Lower lobe of right lung (tissue), 2 donors: ENCODE results near the gene CNOT2. TPM values are rescaled to one million over a fixed set of nuclear protein-coding genes. Genes with fewer than 3 reads are reported as not detected.

Source experiments
- ATAC-seq, 2 donors: fragments of 200-7000 bp; cut with Tn5 transposase; one replicate each; pipeline ENCODE4 v1.9.1; 2020 to 2022; ENCODE audit warnings: mild to moderate bottlenecking in 2 of 2, moderate library complexity in 2 of 2
- DNase-seq: peaks from one replicate; pipeline ENCODE4 v3.0.0-alpha.2; 2020
- H3K27ac ChIP-seq: fragments of 200-600 bp; one replicate; pipeline ENCODE4 v1.8.0; 2022
- H3K27me3 ChIP-seq: fragments of 200-600 bp; one replicate; pipeline ENCODE4 v1.8.0; 2022; ENCODE audit warnings: low read depth
- H3K36me3 ChIP-seq: fragments of 200-600 bp; one replicate; pipeline ENCODE4 v1.8.0; 2022; ENCODE audit warnings: mild to moderate bottlenecking
- H3K4me1 ChIP-seq: fragments of 200-600 bp; one replicate; pipeline ENCODE4 v1.8.0; 2022
- H3K4me3 ChIP-seq: fragments of 200-600 bp; one replicate; pipeline ENCODE4 v1.8.0; 2022; ENCODE audit warnings: mild to moderate bottlenecking
- H3K9me3 ChIP-seq: fragments of 200-600 bp; one replicate; pipeline ENCODE4 v1.8.0; 2022
- CTCF ChIP-seq: fragments of 200-600 bp; IDR thresholded peaks from one replicate; pipeline ENCODE4 v1.8.0; 2022; ENCODE audit warnings: antibody characterized with exemption, mild to moderate bottlenecking
- intact Hi-C: fragments of 100-400 bp; cut with DNase I; formaldehyde crosslinking; loops from one replicate; pipeline ENCODE4 v1.11.0; 2022
- total RNA-seq: library from RNA; stranded (reverse); fragmentation: NEBNext Ultra II Directional; extraction: Animal tissue kit (Norgen Biotek cat#: 25700); gene quantifications from one replicate; pipeline ENCODE4 v1.2.1, GENCODE V29; 2021
- donor health status: DM: no; HTN: yes; CAD: no; lungs with severe emphysema.

The CNOT2 gene
- total RNA-seq, 1 donor from 2014 or later: 66.2 TPM

GRCh38 chr12:70365398-70365647 is 122.1 kb downstream of the CNOT2 start:
- no peak for TF ChIP-seq CTCF
- ATAC-seq (no peak), DNase-seq (no peak)
- H3K4me1 ChIP-seq: peaks cover 9% of the 10 kb centered on the region
- no peaks in the 10 kb centered on the region for H3K36me3 ChIP-seq
- peak overlapping the region; percentile 73 for H3K4me3 ChIP-seq
- no peaks in the 10 kb centered on the region for H3K9me3 ChIP-seq
- intact Hi-C loops: no loop called here
- no peak overlapping the region for H3K27ac ChIP-seq
- H3K27me3 ChIP-seq: peaks cover 17% of the 10 kb centered on the region

- H3K9me3 ChIP-seq: no peaks in the 10 kb centered on the region
- peaks cover 17% of the 10 kb centered on the region for H3K27me3 ChIP-seq
- H3K36me3 ChIP-seq: no peaks in the 10 kb centered on the region
- intact Hi-C loops: no loop called here
- H3K27ac ChIP-seq: peak within 1 kb of the TSS; percentile 59
- DNase-seq: peak; percentile 65
- H3K4me1 ChIP-seq: peaks cover 9% of the 10 kb centered on the region
- ATAC-seq: peak; percentile 84 to 91
- peak within 1 kb of the TSS; percentile 73 for H3K4me3 ChIP-seq
- TF ChIP-seq CTCF: no peak
Measured at GRCh38 chr12:70365648-70366518, 122.7 kb downstream of the CNOT2 start, which contains the start of gene KCNMB4. Gene KCNMB4, plus strand, starts transcription at chr12:70366290. Its CDS starts 445 bp downstream, at chr12:70366735.

- peak; percentile 55 for DNase-seq
Measured at GRCh38 chr12:70366581-70367257, 123.5 kb downstream of the CNOT2 start.

GRCh38 chr12:70367258-70368141 is 124.3 kb downstream of the CNOT2 start:
- H3K4me1 ChIP-seq: peaks cover 9% of the 10 kb centered on the region
- DNase-seq (no peak), ATAC-seq (no peak)
- H3K27ac ChIP-seq: peak overlapping the region; percentile 59
- no peaks in the 10 kb centered on the region for H3K9me3 ChIP-seq
- H3K36me3 ChIP-seq: no peaks in the 10 kb centered on the region
- intact Hi-C loops: no loop called here
- H3K27me3 ChIP-seq: peaks cover 17% of the 10 kb centered on the region
- peak overlapping the region; percentile 73 for H3K4me3 ChIP-seq
- TF ChIP-seq CTCF: no peak

More at GRCh38 chr12:70366581-70367257, 123.5 kb downstream of the CNOT2 start:
- peak overlapping the region; percentile 59 for H3K27ac ChIP-seq
- H3K36me3 ChIP-seq: no peaks in the 10 kb centered on the region
- peaks cover 17% of the 10 kb centered on the region for H3K27me3 ChIP-seq
- no peaks in the 10 kb centered on the region for H3K9me3 ChIP-seq
- ATAC-seq: peak; percentile 36 to 53
- peaks cover 9% of the 10 kb centered on the region for H3K4me1 ChIP-seq
- H3K4me3 ChIP-seq: peak overlapping the region; percentile 73
- intact Hi-C loops: no loop called here
- no peak for TF ChIP-seq CTCF

- Histone ChIP-seq H3K4me3 (no peak overlapping the region), H3K9me3 (no peaks in the 10 kb centered on the region), H3K27ac (no peak overlapping the region), H3K36me3 (no peaks in the 10 kb centered on the region), H3K4me1 (no peaks in the 10 kb centered on the region), H3K27me3 (no peaks in the 10 kb centered on the region)
- ATAC-seq (no peak), DNase-seq (no peak)
- intact Hi-C loops: no loop called here
- TF ChIP-seq CTCF: no peak
Measured at GRCh38 chr12:70372881-70373280, 129.6 kb downstream of the CNOT2 start.
